SH-SY5Y (cell line): ENCODE results near the gene HS3ST3A1.

Experiments used
- GATA2 ChIP-seq: IDR thresholded peaks from 2 replicates; pipeline ENCODE4 v1.6.1; 2011; ENCODE audit warnings: mild to moderate bottlenecking, low read depth, low read length
- GATA3 ChIP-seq: IDR thresholded peaks from 2 replicates; pipeline ENCODE4 v1.6.1; 2011; ENCODE audit warnings: low read depth, mild to moderate bottlenecking, low read length, moderate library complexity

HS3ST3A1 gene

GRCh38 chr17:13619462-13619861 lies 17.7 kb upstream of the HS3ST3A1 start:
- TF ChIP-seq GATA2 = no peak
- no peak for TF ChIP-seq GATA3

- TF ChIP-seq GATA2 (no peak), GATA3 (no peak)
These were observed 14.3 kb upstream of the HS3ST3A1 start for GRCh38 chr17:13616031-13616430.

- TF ChIP-seq GATA3 (no peak), GATA2 (no peak)
These were observed 8.2 kb upstream of the HS3ST3A1 start for GRCh38 chr17:13609941-13610340.

GRCh38 chr17:13601322-13601775 lies 380 bp downstream of the HS3ST3A1 start:
- no peak for TF ChIP-seq GATA2
- no peak for TF ChIP-seq GATA3

GRCh38 chr17:13600475-13601321 lies 1.0 kb downstream of the HS3ST3A1 start:
- no peak for TF ChIP-seq GATA2
- no peak for TF ChIP-seq GATA3

GRCh38 chr17:13599864-13600263 lies 1.9 kb downstream of the HS3ST3A1 start:
- no peak for TF ChIP-seq GATA3
- no peak for TF ChIP-seq GATA2

- TF ChIP-seq GATA2 (no peak), GATA3 (no peak)
These were observed 2.6 kb downstream of the HS3ST3A1 start for GRCh38 chr17:13599168-13599577.

GRCh38 chr17:13598353-13599167 lies 3.2 kb downstream of the HS3ST3A1 start:
- TF ChIP-seq GATA3 (no peak), GATA2 (no peak)

GRCh38 chr17:13597723-13598347 lies 3.9 kb downstream of the HS3ST3A1 start:
- TF ChIP-seq GATA3 = no peak
- TF ChIP-seq GATA2 = no peak

GRCh38 chr17:13596241-13596923 lies 5.3 kb downstream of the HS3ST3A1 start:
- no peak for TF ChIP-seq GATA3
- no peak for TF ChIP-seq GATA2

GRCh38 chr17:13595599-13595899 lies 6.2 kb downstream of the HS3ST3A1 start:
- TF ChIP-seq GATA2 (no peak), GATA3 (no peak)

- TF ChIP-seq GATA2 = no peak
- no peak for TF ChIP-seq GATA3
These were observed 6.7 kb downstream of the HS3ST3A1 start for GRCh38 chr17:13594762-13595598.

GRCh38 chr17:13594310-13594709 lies 7.4 kb downstream of the HS3ST3A1 start:
- TF ChIP-seq GATA3 (no peak), GATA2 (no peak)
